Measurements from ENCODE around the gene PRCP.

GRCh38 chr11:82874646-82875523 is 25.3 kb downstream of the PRCP start:
- TF ChIP-seq CTCF (conservative IDR thresholded peaks at IDR 0.05; ENCODE audit: low read depth, low read length) (no peak), EZH2 (IDR thresholded peaks at IDR 0.05; ENCODE audit: borderline replicate concordance, low read depth, low read length, poor library complexity, severe bottlenecking) (no peak)
